HepG2 (cell line): Measurements from ENCODE around the gene PCIF1. TPM values are rescaled to one million over a fixed set of nuclear protein-coding genes. Genes with fewer than 3 reads are reported as not detected.

ENCODE experiments used
- CEBPB ChIP-seq: IDR thresholded peaks from 2 replicates; pipeline ENCODE4 v1.6.1; 2011; ENCODE audit warnings: low read depth, low read length, improper control_type of control experiment, borderline replicate concordance
- ELF3 ChIP-seq: IDR thresholded peaks from 2 replicates; pipeline ENCODE4 v1.6.1; 2016; ENCODE audit warnings: missing genetic modification reagents, missing compliant biosample characterization
- ETV5 ChIP-seq: IDR thresholded peaks from 2 replicates; pipeline ENCODE4 v1.6.1; 2018; ENCODE audit warnings: missing biosample characterization, missing genetic modification reagents, inconsistent platforms, borderline replicate concordance
- MED1 ChIP-seq: sonication (generic); formaldehyde crosslinking; IDR thresholded peaks from 2 replicates; pipeline ENCODE4 v1.4.0; 2020; ENCODE audit warnings: missing genetic modification reagents
- MED13 ChIP-seq: sonication (generic); formaldehyde crosslinking; IDR thresholded peaks from 2 replicates; pipeline ENCODE4 v1.5.0; 2020; ENCODE audit warnings: missing genetic modification reagents
- MTF2 ChIP-seq: sonication (generic); formaldehyde crosslinking; IDR thresholded peaks from 2 replicates; pipeline ENCODE4 v1.5.0; 2020; ENCODE audit warnings: missing genetic modification reagents, borderline replicate concordance
- NFYC ChIP-seq: IDR thresholded peaks from 2 replicates; pipeline ENCODE4 v1.6.1; 2016; ENCODE audit warnings: missing genetic modification reagents, missing compliant biosample characterization
- RBM39 ChIP-seq: fragments of 200-400 bp; formaldehyde crosslinking; IDR thresholded peaks from one replicate; pipeline ENCODE4 v1.6.1; 2018; ENCODE audit warnings: antibody characterized with exemption, mild to moderate bottlenecking, low read depth, low read length; ENCODE audit not compliant: poor library complexity, severe bottlenecking
- SMAD3 ChIP-seq: sonication (generic); formaldehyde crosslinking; IDR thresholded peaks from 2 replicates; pipeline ENCODE4 v1.4.0; 2020; ENCODE audit warnings: missing genetic modification reagents
- SP1 ChIP-seq, 2 experiments: fragments of 450-650 bp in 1 of 2; sonication (generic) in 1 of 2; formaldehyde crosslinking in 1 of 2; IDR thresholded peaks; 2 replicates each; pipeline versions ENCODE4 v1.4.0 to v1.6.1; 2016 to 2020; ENCODE audit warnings: missing genetic modification reagents in 1 of 2
- ZBTB7A ChIP-seq: sonication (generic); formaldehyde crosslinking; IDR thresholded peaks from 2 replicates; pipeline ENCODE4 v1.8.0; 2022; ENCODE audit warnings: mild to moderate bottlenecking, missing genetic modification reagents
- ZKSCAN1 ChIP-seq: fragments of 150-350 bp; IDR thresholded peaks from 2 replicates; pipeline ENCODE4 v1.6.1; 2014; ENCODE audit warnings: low read length
- ZNF180 ChIP-seq: sonication (generic); formaldehyde crosslinking; IDR thresholded peaks from 2 replicates; pipeline ENCODE4 v1.4.0; 2020; ENCODE audit warnings: low read depth, missing genetic modification reagents, borderline replicate concordance
- ZNF33A ChIP-seq: sonication (generic); formaldehyde crosslinking; IDR thresholded peaks from 2 replicates; pipeline ENCODE4 v1.5.1; 2020; ENCODE audit warnings: missing genetic modification reagents, mild to moderate bottlenecking, moderate library complexity, borderline replicate concordance
- ZNF543 ChIP-seq: sonication (generic); formaldehyde crosslinking; IDR thresholded peaks from 2 replicates; pipeline ENCODE4 v1.4.0; 2020; ENCODE audit warnings: mild to moderate bottlenecking, missing genetic modification reagents
- ZNF615 ChIP-seq: sonication (generic); formaldehyde crosslinking; IDR thresholded peaks from 2 replicates; pipeline ENCODE4 v1.5.0; 2020; ENCODE audit warnings: mild to moderate bottlenecking, missing genetic modification reagents, borderline replicate concordance
- ZNF883 ChIP-seq: sonication (generic); formaldehyde crosslinking; IDR thresholded peaks from 2 replicates; pipeline ENCODE4 v1.5.1; 2020; ENCODE audit warnings: mild to moderate bottlenecking, missing genetic modification reagents; ENCODE audit errors: not compliant biosample characterization
- polyA plus RNA-seq, 8 experiments: library from polyadenylated mRNA; depleted of rRNA in 3 of 8; stranded (reverse) in 7 of 8; unstranded in 1 of 8; fragments of >200 nt; fragmentation: Illumina TruSeq in 4 of 8; extraction: Trizol in 4 of 8; gene quantifications; 2 replicates each; pipeline versions ENCODE4 v1.2.1 to v1.2.3, GENCODE V29; 2011 to 2016; ENCODE audit warnings: low read depth in 4 of 8, missing spikeins in 1 of 8, mixed read lengths in 1 of 8; ENCODE audit not compliant: insufficient read depth in 1 of 8
- total RNA-seq, 5 experiments: library from RNA; depleted of rRNA; stranded (reverse); fragments of >200 nt; fragmentation: Illumina TruSeq; extraction: Trizol; gene quantifications; 2 replicates each; pipeline ENCODE4 v1.2.3, GENCODE V29; 2016; ENCODE audit warnings: low read depth in 1 of 5
- TF ChIP-seq, protein P1 (sequence below): IDR thresholded peaks from 2 replicates; pipeline ENCODE4 v1.6.1; 2012; ENCODE audit warnings: low read depth, low read length, improper control_type of control experiment
- TF ChIP-seq, protein P2 (sequence below): sonication (generic); formaldehyde crosslinking; IDR thresholded peaks from 2 replicates; pipeline ENCODE4 v1.4.0; 2020; ENCODE audit warnings: missing genetic modification reagents; ENCODE audit errors: not compliant biosample characterization
- TF ChIP-seq, protein P3 (sequence below): sonication (generic); formaldehyde crosslinking; IDR thresholded peaks from 2 replicates; pipeline ENCODE4 v1.8.0; 2022; ENCODE audit warnings: low read depth, missing genetic modification reagents
- TF ChIP-seq, protein P4 (sequence below): IDR thresholded peaks from 2 replicates; pipeline ENCODE4 v1.6.1; 2016; ENCODE audit warnings: low read depth, borderline replicate concordance
- TF ChIP-seq, protein P5 (sequence below): sonication (generic); formaldehyde crosslinking; IDR thresholded peaks from 2 replicates; pipeline ENCODE4 v1.5.0; 2020; ENCODE audit warnings: mild to moderate bottlenecking, missing genetic modification reagents

The PCIF1 gene
- total and polyA plus RNA-seq, 2 of the 13 experiments (the other 11 are each of a cell fraction or from before 2014, with no cell fraction given), result 20.9 to 24.4 TPM

DNA sequence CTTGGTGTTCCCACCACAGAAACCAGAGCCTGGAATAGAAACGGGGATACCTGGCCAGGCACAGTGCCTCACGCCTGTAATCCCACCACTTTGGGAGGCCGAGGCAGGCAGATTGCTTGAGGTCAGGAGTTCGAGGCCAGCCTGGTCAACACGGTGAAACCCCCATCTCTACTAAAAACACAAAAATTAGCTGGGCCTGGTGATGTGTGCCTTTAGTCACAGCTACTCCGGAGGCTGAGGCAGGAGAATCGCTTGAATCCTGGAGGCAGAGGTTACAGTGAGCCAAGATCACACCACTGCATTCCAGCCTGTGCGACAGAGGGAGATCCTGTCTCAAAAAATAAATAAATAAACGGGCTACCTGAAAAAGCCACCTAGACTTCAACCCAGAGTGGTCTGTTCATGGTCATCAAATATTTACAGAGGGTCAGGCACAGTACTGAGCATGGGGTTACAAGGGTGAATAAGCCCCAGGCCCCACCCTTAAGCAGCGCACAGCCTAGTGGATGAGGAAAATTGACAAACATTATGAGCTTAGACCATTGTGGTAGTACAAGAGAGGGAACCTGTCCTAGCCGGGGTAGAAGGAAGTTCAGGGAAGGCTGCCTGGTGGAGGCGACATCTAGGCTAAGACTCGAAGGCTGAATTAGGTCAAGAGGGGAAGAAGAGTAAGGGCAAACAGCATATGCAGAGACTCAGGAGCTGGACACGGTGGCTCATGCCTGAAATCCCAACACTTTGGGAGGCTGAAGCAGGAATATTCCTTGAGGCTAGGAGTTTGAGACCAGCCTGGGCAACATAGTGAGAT is 7.2 kb upstream of the PCIF1 start (continued):
- no peak for TF ChIP-seq RBM39
- TF ChIP-seq ZKSCAN1, result no peak; the same call in 1 of the 2 replicates
- TF ChIP-seq ETV5 (CRISPR knock-in tag), result peak; percentile 61; the same call in 1 of the 2 replicates
- peak; percentile 68 for TF ChIP-seq ZNF883
- TF ChIP-seq SMAD3, result peak; percentile 95
- TF ChIP-seq, protein P1, sequence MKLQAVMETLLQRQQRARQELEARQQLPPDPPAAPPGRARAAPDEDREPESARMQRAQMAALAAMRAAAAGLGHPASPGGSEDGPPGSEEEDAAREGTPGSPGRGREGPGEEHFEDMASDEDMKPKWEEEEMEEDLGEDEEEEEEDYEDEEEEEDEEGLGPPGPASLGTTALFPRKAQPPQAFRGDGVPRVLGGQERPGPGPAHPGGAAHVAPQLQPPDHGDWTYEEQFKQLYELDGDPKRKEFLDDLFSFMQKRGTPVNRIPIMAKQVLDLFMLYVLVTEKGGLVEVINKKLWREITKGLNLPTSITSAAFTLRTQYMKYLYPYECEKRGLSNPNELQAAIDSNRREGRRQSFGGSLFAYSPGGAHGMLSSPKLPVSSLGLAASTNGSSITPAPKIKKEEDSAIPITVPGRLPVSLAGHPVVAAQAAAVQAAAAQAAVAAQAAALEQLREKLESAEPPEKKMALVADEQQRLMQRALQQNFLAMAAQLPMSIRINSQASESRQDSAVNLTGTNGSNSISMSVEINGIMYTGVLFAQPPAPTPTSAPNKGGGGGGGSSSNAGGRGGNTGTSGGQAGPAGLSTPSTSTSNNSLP, result peak; percentile 43; the same call in 1 of the 2 replicates
- no peak for TF ChIP-seq ZNF615 (CRISPR knock-in tag)
- TF ChIP-seq, protein P2, sequence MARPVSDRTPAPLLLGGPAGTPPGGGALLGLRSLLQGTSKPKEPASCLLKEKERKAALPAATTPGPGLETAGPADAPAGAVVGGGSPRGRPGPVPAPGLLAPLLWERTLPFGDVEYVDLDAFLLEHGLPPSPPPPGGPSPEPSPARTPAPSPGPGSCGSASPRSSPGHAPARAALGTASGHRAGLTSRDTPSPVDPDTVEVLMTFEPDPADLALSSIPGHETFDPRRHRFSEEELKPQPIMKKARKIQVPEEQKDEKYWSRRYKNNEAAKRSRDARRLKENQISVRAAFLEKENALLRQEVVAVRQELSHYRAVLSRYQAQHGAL (CRISPR knock-in tag), result no peak
- TF ChIP-seq ZNF180 (CRISPR knock-in tag), result peak; percentile 19; the same call in 1 of the 2 replicates
- TF ChIP-seq ZBTB7A (CRISPR knock-in tag), result peak; percentile 89
- TF ChIP-seq SP1 (IDR thresholded peaks at IDR 0.05), result no peak
- TF ChIP-seq SP1 (CRISPR knock-in tag; IDR thresholded peaks at IDR 0.05), result peak; percentile 56
- peak; percentile 20; the same call in 1 of the 2 replicates for TF ChIP-seq NFYC (CRISPR knock-in tag)
- TF ChIP-seq MED13 (CRISPR knock-in tag), result peak; percentile 9; the same call in 1 of the 2 replicates
- no peak for TF ChIP-seq ZNF33A (CRISPR knock-in tag)
- TF ChIP-seq ELF3 (CRISPR knock-in tag), result peak; percentile 84
- TF ChIP-seq, protein P3, sequence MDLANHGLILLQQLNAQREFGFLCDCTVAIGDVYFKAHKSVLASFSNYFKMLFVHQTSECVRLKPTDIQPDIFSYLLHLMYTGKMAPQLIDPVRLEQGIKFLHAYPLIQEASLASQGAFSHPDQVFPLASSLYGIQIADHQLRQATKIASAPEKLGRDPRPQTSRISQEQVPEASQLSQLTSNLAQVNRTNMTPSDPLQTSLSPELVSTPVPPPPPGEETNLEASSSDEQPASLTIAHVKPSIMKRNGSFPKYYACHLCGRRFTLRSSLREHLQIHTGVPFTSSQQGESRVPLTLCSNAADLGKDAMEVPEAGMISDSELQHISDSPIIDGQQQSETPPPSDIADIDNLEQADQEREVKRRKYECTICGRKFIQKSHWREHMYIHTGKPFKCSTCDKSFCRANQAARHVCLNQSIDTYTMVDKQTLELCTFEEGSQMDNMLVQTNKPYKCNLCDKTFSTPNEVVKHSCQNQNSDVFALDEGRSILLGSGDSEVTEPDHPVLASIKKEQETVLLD (CRISPR knock-in tag), result no peak
- TF ChIP-seq, protein P4, sequence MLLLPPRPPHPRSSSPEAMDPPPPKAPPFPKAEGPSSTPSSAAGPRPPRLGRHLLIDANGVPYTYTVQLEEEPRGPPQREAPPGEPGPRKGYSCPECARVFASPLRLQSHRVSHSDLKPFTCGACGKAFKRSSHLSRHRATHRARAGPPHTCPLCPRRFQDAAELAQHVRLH (CRISPR knock-in tag), result peak; percentile 99
- TF ChIP-seq CEBPB, result no peak
- TF ChIP-seq ZNF543 (CRISPR knock-in tag), result peak; percentile 79; the same call in 1 of the 2 replicates
- TF ChIP-seq, protein P5, sequence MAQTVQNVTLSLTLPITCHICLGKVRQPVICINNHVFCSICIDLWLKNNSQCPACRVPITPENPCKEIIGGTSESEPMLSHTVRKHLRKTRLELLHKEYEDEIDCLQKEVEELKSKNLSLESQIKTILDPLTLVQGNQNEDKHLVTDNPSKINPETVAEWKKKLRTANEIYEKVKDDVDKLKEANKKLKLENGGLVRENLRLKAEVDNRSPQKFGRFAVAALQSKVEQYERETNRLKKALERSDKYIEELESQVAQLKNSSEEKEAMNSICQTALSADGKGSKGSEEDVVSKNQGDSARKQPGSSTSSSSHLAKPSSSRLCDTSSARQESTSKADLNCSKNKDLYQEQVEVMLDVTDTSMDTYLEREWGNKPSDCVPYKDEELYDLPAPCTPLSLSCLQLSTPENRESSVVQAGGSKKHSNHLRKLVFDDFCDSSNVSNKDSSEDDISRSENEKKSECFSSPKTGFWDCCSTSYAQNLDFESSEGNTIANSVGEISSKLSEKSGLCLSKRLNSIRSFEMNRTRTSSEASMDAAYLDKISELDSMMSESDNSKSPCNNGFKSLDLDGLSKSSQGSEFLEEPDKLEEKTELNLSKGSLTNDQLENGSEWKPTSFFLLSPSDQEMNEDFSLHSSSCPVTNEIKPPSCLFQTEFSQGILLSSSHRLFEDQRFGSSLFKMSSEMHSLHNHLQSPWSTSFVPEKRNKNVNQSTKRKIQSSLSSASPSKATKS (CRISPR knock-in tag), result no peak
- TF ChIP-seq MED1 (CRISPR knock-in tag), result peak; percentile 97
- no peak for TF ChIP-seq MTF2
